GM20000 (cell line): ENCODE results near the gene CUEDC1.

Experiments
- DNase-seq: peaks from one replicate; pipeline ENCODE4 v3.0.0; 2012; ENCODE audit warnings: low spot score
- CTCF ChIP-seq: IDR thresholded peaks from 2 replicates; pipeline ENCODE4 v1.5.1; 2012; ENCODE audit warnings: mild to moderate bottlenecking, control low read depth; ENCODE audit errors: extremely low read depth, missing control alignments

Gene CUEDC1

GRCh38 chr17:57834146-57834741 lies 121.0 kb downstream of the CUEDC1 start:
- no peak for TF ChIP-seq CTCF

GRCh38 chr17:57833179-57833939 lies 121.9 kb downstream of the CUEDC1 start:
- TF ChIP-seq CTCF = peak; percentile 91
- peak; percentile 69 for DNase-seq

More at GRCh38 chr17:57834146-57834741, 121.0 kb downstream of the CUEDC1 start:
- no peak for DNase-seq

GRCh38 chr17:57832314-57833178 lies 122.7 kb downstream of the CUEDC1 start:
- no peak for DNase-seq
- no peak for TF ChIP-seq CTCF

- DNase-seq = no peak
- TF ChIP-seq CTCF = no peak
Measured at GRCh38 chr17:57830880-57831279, 124.3 kb downstream of the CUEDC1 start.

GRCh38 chr17:57823469-57824401 lies 131.5 kb downstream of the CUEDC1 start:
- DNase-seq = no peak
- no peak for TF ChIP-seq CTCF

GRCh38 chr17:57819867-57820266 lies 135.3 kb downstream of the CUEDC1 start:
- no peak for DNase-seq
- no peak for TF ChIP-seq CTCF
